HCT116 (cell line): ENCODE results near the gene IFIT3. TPM values are rescaled to one million over a fixed set of nuclear protein-coding genes. Genes with fewer than 3 reads are reported as not detected.

Source experiments
- ATAC-seq: fragments of 200-7000 bp; cut with Tn5 transposase; 2 replicates; pipeline ENCODE4 v1.9.1; 2020; ENCODE audit warnings: mild to moderate bottlenecking, moderate library complexity
- BruUV-seq: library from RNA; stranded (reverse); fragments of 400-500 nt; replicated peaks from 2 replicates; lab custom pipeline; 2021; lab: Mats Ljungman, UMichigan
- CTCF ChIA-PET: fragments of 300-600 bp; sonication (Branson Sonifier 250); formaldehyde crosslinking; loops from one replicate; lab custom pipeline; 2021; ENCODE audit warnings: antibody characterized with exemption; lab: Charles Lee
- POLR2A ChIA-PET: fragments of 300-600, 350-600 bp; sonication (Branson Sonifier 250); formaldehyde crosslinking; loops from one replicate; lab custom pipeline; 2021; ENCODE audit warnings: antibody characterized with exemption; lab: Charles Lee
- RAD21 ChIA-PET, 2 experiments: fragments of 300-600 bp; sonication (Branson Sonifier 250); formaldehyde crosslinking; loops; one replicate each; lab custom pipeline; 2023; ENCODE audit warnings: low total read pairs in 2 of 2; ENCODE audit not compliant: uncharacterized antibody in 2 of 2, unreplicated experiment in 2 of 2, low non-redundant PET in 1 of 2; lab: Charles Lee
- DNase-seq: peaks from one replicate; pipeline ENCODE4 v3.0.0-alpha.2; 2010; ENCODE audit warnings: low read depth, low spot score
- H2AFZ ChIP-seq: fragments of 200-600 bp; shearing (Covaris generic), sonication (generic); 2 replicates; pipeline ENCODE4 v1.6.1; 2017; ENCODE audit warnings: low read depth, mixed run types, mixed read lengths, antibody characterized with exemption, low read length; ENCODE audit not compliant: poor library complexity, severe bottlenecking
- H3K27ac ChIP-seq: 2 replicates; pipeline ENCODE4 v1.5.1; 2012; ENCODE audit warnings: low read depth, low read length
- H3K27me3 ChIP-seq: fragments of 200-600 bp; sonication (generic); 2 replicates; pipeline ENCODE4 v1.6.1; 2016; ENCODE audit warnings: mixed run types, low read length, mixed read lengths; ENCODE audit not compliant: insufficient read depth
- H3K36me3 ChIP-seq, 2 experiments: fragments of 200-500 bp in 1 of 2; fragments of 200-600 bp in 1 of 2; sonication (Bioruptor generic) in 1 of 2; sonication (generic) in 1 of 2; 2 replicates each; pipeline versions ENCODE4 v1.5.1 to v1.6.1; 2014 to 2016; ENCODE audit warnings: low read length in 2 of 2, inconsistent platforms in 1 of 2, mixed read lengths in 1 of 2, mixed run types in 1 of 2; ENCODE audit not compliant: insufficient read depth in 2 of 2, control insufficient read depth in 1 of 2
- H3K4me1 ChIP-seq, 2 experiments: fragments of 200-600 bp in 1 of 2; sonication (generic) in 1 of 2; 2 replicates each; pipeline versions ENCODE4 v1.5.1 to v1.6.1; 2012 to 2017; ENCODE audit warnings: low read length in 2 of 2, inconsistent platforms in 1 of 2, mild to moderate bottlenecking in 1 of 2, mixed read lengths in 1 of 2, mixed run types in 1 of 2, moderate library complexity in 1 of 2; ENCODE audit not compliant: insufficient read depth in 2 of 2, control insufficient read depth in 1 of 2
- H3K4me2 ChIP-seq: fragments of 200-600 bp; sonication (generic); 2 replicates; pipeline ENCODE4 v1.6.1; 2017; ENCODE audit warnings: mixed run types, low read length, mixed read lengths
- H3K4me3 ChIP-seq, 2 experiments: fragments of 200-600 bp in 1 of 2; sonication (generic) in 1 of 2; replicated peaks in 1 of 2; 2 replicates each; pipeline ENCODE4 v1.5.1; 2011 to 2016; ENCODE audit warnings: low read length in 2 of 2, control low read depth in 1 of 2, low read depth in 1 of 2, mild to moderate bottlenecking in 1 of 2, mixed read lengths in 1 of 2, mixed run types in 1 of 2
- H3K79me2 ChIP-seq: fragments of 200-600 bp; sonication (generic); 2 replicates; pipeline ENCODE4 v1.6.1; 2017; ENCODE audit warnings: mild to moderate bottlenecking, mixed run types, low read length, moderate library complexity, mixed read lengths; ENCODE audit not compliant: insufficient read depth
- H3K9ac ChIP-seq: fragments of 200-600 bp; sonication (generic); 2 replicates; pipeline ENCODE4 v1.6.1; 2016; ENCODE audit warnings: low read length, mixed read lengths
- H3K9me2 ChIP-seq: fragments of 200-600 bp; sonication (generic), shearing (Covaris generic); 2 replicates; pipeline ENCODE4 v1.6.1; 2017; ENCODE audit warnings: mixed run types, mild to moderate bottlenecking, moderate library complexity; ENCODE audit not compliant: insufficient read depth
- H3K9me3 ChIP-seq, 2 experiments: fragments of 200-500 bp in 1 of 2; fragments of 200-600 bp in 1 of 2; sonication (Bioruptor generic) in 1 of 2; sonication (generic) in 1 of 2; 2 replicates each; pipeline ENCODE4 v1.6.1; 2014 to 2017; ENCODE audit warnings: low read length in 2 of 2, mixed read lengths in 2 of 2, inconsistent platforms in 1 of 2, low read depth in 1 of 2, mild to moderate bottlenecking in 1 of 2, mixed run types in 1 of 2, moderate library complexity in 1 of 2; ENCODE audit not compliant: control insufficient read depth in 1 of 2, insufficient read depth in 1 of 2
- H4K20me1 ChIP-seq: fragments of 200-600 bp; sonication (generic), shearing (Covaris generic); 2 replicates; pipeline ENCODE4 v1.6.1; 2017; ENCODE audit warnings: mixed run types, mild to moderate bottlenecking, moderate library complexity; ENCODE audit not compliant: insufficient read depth
- ATF3 ChIP-seq: IDR thresholded peaks from 2 replicates; pipeline ENCODE4 v1.6.1; 2012
- CEBPB ChIP-seq: IDR thresholded peaks from 2 replicates; pipeline ENCODE4 v1.6.1; 2012; ENCODE audit warnings: low read depth
- CTCF ChIP-seq, 3 experiments: fragments of 200-600 bp in 1 of 3; sonication (generic) in 1 of 3; IDR thresholded peaks in 2 of 3; conservative IDR thresholded peaks in 1 of 3; 2 replicates each; pipeline ENCODE4 v1.5.1; 2012 to 2017; ENCODE audit warnings: low read depth in 2 of 3, low read length in 2 of 3, antibody characterized with exemption in 1 of 3, borderline replicate concordance in 1 of 3, control low read depth in 1 of 3, mild to moderate bottlenecking in 1 of 3, mixed read lengths in 1 of 3, mixed run types in 1 of 3, moderate library complexity in 1 of 3; ENCODE audit not compliant: insufficient read depth in 1 of 3
- EGR1 ChIP-seq: IDR thresholded peaks from 2 replicates; pipeline ENCODE4 v1.6.1; 2012; ENCODE audit warnings: low read depth
- ELF1 ChIP-seq: IDR thresholded peaks from 2 replicates; pipeline ENCODE4 v1.6.1; 2012; ENCODE audit warnings: low read depth, borderline replicate concordance
- EZH2phosphoT487 ChIP-seq: fragments of 200-600 bp; IDR thresholded peaks from 2 replicates; pipeline ENCODE4 v1.6.1; 2018; ENCODE audit warnings: antibody characterized with exemption, borderline replicate concordance
- MAX ChIP-seq: IDR thresholded peaks from 2 replicates; pipeline ENCODE4 v1.6.1; 2012
- POLR2A ChIP-seq: IDR thresholded peaks from 2 replicates; pipeline ENCODE4 v1.7.0; 2011; ENCODE audit warnings: borderline replicate concordance; ENCODE audit not compliant: insufficient read depth, insufficient read length; ENCODE audit errors: extremely low read depth
- RAD21 ChIP-seq: IDR thresholded peaks from 2 replicates; pipeline ENCODE4 v1.6.1; 2012; ENCODE audit warnings: low read depth, mild to moderate bottlenecking
- SIN3A ChIP-seq: IDR thresholded peaks from 2 replicates; pipeline ENCODE4 v1.6.1; 2012; ENCODE audit warnings: low read depth
- SP1 ChIP-seq: IDR thresholded peaks from 2 replicates; pipeline ENCODE4 v1.6.1; 2012; ENCODE audit warnings: low read depth
- SRF ChIP-seq: IDR thresholded peaks from 2 replicates; pipeline ENCODE4 v1.6.1; 2012; ENCODE audit warnings: low read depth
- TCF7L2 ChIP-seq: IDR thresholded peaks from 2 replicates; pipeline ENCODE4 v1.7.0; 2011; ENCODE audit warnings: borderline replicate concordance, inconsistent platforms; ENCODE audit not compliant: insufficient read depth, insufficient read length; ENCODE audit errors: extremely low read depth
- YY1 ChIP-seq: IDR thresholded peaks from 2 replicates; pipeline ENCODE4 v1.6.1; 2011; ENCODE audit warnings: low read length, low read depth, moderate library complexity, mild to moderate bottlenecking; ENCODE audit not compliant: insufficient replicate concordance; ENCODE audit errors: extremely low read depth
- ZFX ChIP-seq: fragments of 450-650 bp; IDR thresholded peaks from 2 replicates; pipeline ENCODE4 v1.6.1; 2017
- intact Hi-C: fragments of 100-400 bp; cut with micrococcal nuclease; formaldehyde crosslinking; loops from 2 replicates; pipeline ENCODE4 v1.10.0; 2022
- total RNA-seq: library from RNA; stranded (reverse); gene quantifications from one replicate; pipeline ENCODE4 v1.2.1, GENCODE V29; 2021; ENCODE audit not compliant: unreplicated experiment
- TF ChIP-seq, protein P1 (sequence below): IDR thresholded peaks from 2 replicates; pipeline ENCODE4 v1.6.1; 2011; ENCODE audit warnings: mild to moderate bottlenecking, low read length, moderate library complexity; ENCODE audit not compliant: insufficient replicate concordance; ENCODE audit errors: extremely low read depth

IFIT3 gene
- total RNA-seq, 1 experiment from 2014 or later = 1.1 TPM

DNA sequence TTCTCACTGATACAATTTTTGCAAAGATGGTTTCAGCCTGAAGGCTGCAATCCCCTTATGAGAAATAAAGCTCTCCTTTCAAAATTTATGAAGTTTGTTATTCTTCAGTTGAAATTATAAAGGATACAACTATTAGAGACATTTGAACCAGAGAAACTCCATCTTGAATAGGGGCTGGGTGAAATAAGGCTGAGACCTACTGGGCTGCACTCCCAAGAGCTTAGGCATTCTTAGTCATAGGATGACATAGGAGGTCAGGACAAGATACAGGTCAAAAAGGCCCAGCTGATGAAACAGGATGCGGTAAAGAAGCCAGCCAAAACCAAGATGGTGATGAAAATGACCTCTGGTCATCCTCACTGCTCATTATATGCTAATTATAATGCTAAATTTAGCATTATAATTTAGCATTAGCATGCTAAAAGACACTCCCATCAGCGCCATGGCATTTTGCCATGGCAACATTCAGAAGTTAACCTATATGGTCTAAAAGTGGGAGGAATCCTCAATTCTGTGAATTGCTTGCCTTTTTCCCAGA, 27.7 kb downstream of the IFIT3 start:
- intact Hi-C loops = no loop called here
- ATAC-seq (no peak), DNase-seq (no peak)
- POLR2A ChIA-PET = no interaction called here
- CTCF ChIA-PET = no interaction called here
- no peaks in the 10 kb centered on the region for H3K27me3 ChIP-seq
- no peaks in the 10 kb centered on the region for H3K36me3 ChIP-seq
- no peak overlapping the region for H3K4me3 ChIP-seq
- no peaks in the 10 kb centered on the region for H3K79me2 ChIP-seq
- peaks cover 16 to 25% of the 10 kb centered on the region in 2 experiments for H3K4me1 ChIP-seq
- H4K20me1 ChIP-seq = no peaks in the 10 kb centered on the region
- no peak overlapping the region for H3K27ac ChIP-seq
- no peak overlapping the region for H3K4me2 ChIP-seq
- TF ChIP-seq, protein P1, sequence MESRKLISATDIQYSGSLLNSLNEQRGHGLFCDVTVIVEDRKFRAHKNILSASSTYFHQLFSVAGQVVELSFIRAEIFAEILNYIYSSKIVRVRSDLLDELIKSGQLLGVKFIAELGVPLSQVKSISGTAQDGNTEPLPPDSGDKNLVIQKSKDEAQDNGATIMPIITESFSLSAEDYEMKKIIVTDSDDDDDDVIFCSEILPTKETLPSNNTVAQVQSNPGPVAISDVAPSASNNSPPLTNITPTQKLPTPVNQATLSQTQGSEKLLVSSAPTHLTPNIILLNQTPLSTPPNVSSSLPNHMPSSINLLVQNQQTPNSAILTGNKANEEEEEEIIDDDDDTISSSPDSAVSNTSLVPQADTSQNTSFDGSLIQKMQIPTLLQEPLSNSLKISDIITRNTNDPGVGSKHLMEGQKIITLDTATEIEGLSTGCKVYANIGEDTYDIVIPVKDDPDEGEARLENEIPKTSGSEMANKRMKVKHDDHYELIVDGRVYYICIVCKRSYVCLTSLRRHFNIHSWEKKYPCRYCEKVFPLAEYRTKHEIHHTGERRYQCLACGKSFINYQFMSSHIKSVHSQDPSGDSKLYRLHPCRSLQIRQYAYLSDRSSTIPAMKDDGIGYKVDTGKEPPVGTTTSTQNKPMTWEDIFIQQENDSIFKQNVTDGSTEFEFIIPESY = no peak
- no peak for TF ChIP-seq EZH2phosphoT487
- TF ChIP-seq SRF = no peak
- no peak for TF ChIP-seq ZFX
- no peak for TF ChIP-seq SIN3A
- no peak for TF ChIP-seq EGR1
- no peak for TF ChIP-seq CTCF (IDR thresholded peaks at IDR 0.05 in 2 of 3, conservative IDR thresholded peaks at IDR 0.05 in 1 of 3; ENCODE audit: borderline replicate concordance in 1 of 3, insufficient read depth in 1 of 3, low read depth in 2 of 3, low read length in 2 of 3)
- TF ChIP-seq ELF1 = no peak
- TF ChIP-seq ATF3 = no peak
- no peak for TF ChIP-seq SP1
- no peak for TF ChIP-seq RAD21
- no peak for TF ChIP-seq MAX
- TF ChIP-seq CEBPB = no peak
- no peak for TF ChIP-seq YY1
- TF ChIP-seq POLR2A = no peak
- no peak for TF ChIP-seq TCF7L2
- H3K9ac ChIP-seq = no peak overlapping the region
- H3K9me2 ChIP-seq = no peaks in the 10 kb centered on the region
- H2AFZ ChIP-seq = no peak overlapping the region
- no peaks in the 10 kb centered on the region for H3K9me3 ChIP-seq
- no TSS peak for BruUV-seq
- RAD21 ChIA-PET = no interaction called here
